RWPE2 (cell line): Measurements from ENCODE around the gene INPP5A.

ENCODE experiments used
- ATAC-seq: fragments of 200-7000 bp; cut with Tn5 transposase; 3 replicates; pipeline ENCODE4 v1.9.1; 2021; ENCODE audit warnings: low read depth
- DNase-seq: peaks from one replicate; pipeline ENCODE4 v3.0.0-alpha.2; 2020; ENCODE audit warnings: low spot score
- H3K27ac ChIP-seq: fragments of 450-650 bp; 2 replicates; pipeline ENCODE4 v1.5.1; 2017; ENCODE audit warnings: mild to moderate bottlenecking; ENCODE audit not compliant: poor library complexity, severe bottlenecking
- H3K27me3 ChIP-seq: fragments of 250-450 bp; sonication (Bioruptor Pico); 2 replicates; pipeline ENCODE4 v1.5.1; 2021; ENCODE audit warnings: mild to moderate bottlenecking, moderate library complexity; ENCODE audit not compliant: insufficient read depth, poor library complexity, severe bottlenecking
- H3K36me3 ChIP-seq: fragments of 250-450 bp; sonication (Bioruptor Pico); 2 replicates; pipeline ENCODE4 v1.5.1; 2020; ENCODE audit warnings: low read depth, mild to moderate bottlenecking, moderate library complexity
- H3K4me1 ChIP-seq: fragments of 250-450 bp; sonication (Bioruptor Pico); 2 replicates; pipeline ENCODE4 v1.5.1; 2021; ENCODE audit warnings: mild to moderate bottlenecking, moderate library complexity; ENCODE audit not compliant: insufficient read depth, poor library complexity, severe bottlenecking
- H3K4me3 ChIP-seq: fragments of 250-450 bp; sonication (Bioruptor Pico); 2 replicates; pipeline ENCODE4 v1.5.1; 2021; ENCODE audit warnings: mild to moderate bottlenecking, moderate library complexity; ENCODE audit not compliant: severe bottlenecking
- H3K9me3 ChIP-seq: fragments of 250-450 bp; sonication (Bioruptor Pico); 2 replicates; pipeline ENCODE4 v1.5.1; 2021; ENCODE audit warnings: mild to moderate bottlenecking, moderate library complexity; ENCODE audit not compliant: severe bottlenecking
- TF ChIP-seq, protein P1 (sequence below): fragments of 450-650 bp; IDR thresholded peaks from one replicate; pipeline ENCODE4 v1.5.1; 2017; ENCODE audit warnings: mild to moderate bottlenecking, moderate library complexity; ENCODE audit not compliant: poor library complexity, severe bottlenecking

The INPP5A gene

DNA sequence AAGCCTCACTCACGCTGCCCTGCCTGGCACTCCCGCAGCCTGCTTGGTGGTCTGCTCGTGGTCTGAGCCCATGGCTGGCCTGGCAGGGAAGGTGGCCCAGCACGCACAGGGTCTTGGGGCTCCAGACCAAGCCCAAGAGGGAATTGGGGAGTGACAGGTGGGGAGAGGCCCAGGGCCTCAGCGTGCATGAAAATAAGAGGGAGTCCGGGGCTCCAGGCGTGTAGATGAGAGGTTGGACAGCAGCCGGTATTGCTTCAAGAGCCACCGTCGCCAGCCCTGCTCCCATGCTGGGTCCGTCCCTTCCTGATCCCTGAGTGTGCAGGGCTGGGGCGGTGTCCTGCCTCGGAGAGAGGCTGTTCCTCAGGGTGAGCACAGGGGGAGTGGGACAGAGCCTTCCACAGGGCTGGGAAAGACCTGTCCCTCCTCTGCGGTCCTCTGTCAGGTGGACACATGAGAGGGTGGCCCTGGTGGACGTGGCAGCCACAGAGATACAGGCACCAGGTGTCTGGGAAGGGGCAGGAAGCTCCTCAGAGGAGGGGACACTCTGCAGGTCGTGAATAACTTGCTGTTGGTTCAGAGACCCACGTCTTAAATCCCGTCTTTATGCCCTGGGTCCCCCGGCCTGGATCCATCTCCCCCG, 113.1 kb downstream of the INPP5A start:
- Histone ChIP-seq H3K4me3 (no peak overlapping the region), H3K27me3 (no peaks in the 10 kb centered on the region), H3K36me3 (no peaks in the 10 kb centered on the region), H3K27ac (no peak overlapping the region), H3K9me3 (no peaks in the 10 kb centered on the region), H3K4me1 (no peaks in the 10 kb centered on the region)
- TF ChIP-seq, protein P1, sequence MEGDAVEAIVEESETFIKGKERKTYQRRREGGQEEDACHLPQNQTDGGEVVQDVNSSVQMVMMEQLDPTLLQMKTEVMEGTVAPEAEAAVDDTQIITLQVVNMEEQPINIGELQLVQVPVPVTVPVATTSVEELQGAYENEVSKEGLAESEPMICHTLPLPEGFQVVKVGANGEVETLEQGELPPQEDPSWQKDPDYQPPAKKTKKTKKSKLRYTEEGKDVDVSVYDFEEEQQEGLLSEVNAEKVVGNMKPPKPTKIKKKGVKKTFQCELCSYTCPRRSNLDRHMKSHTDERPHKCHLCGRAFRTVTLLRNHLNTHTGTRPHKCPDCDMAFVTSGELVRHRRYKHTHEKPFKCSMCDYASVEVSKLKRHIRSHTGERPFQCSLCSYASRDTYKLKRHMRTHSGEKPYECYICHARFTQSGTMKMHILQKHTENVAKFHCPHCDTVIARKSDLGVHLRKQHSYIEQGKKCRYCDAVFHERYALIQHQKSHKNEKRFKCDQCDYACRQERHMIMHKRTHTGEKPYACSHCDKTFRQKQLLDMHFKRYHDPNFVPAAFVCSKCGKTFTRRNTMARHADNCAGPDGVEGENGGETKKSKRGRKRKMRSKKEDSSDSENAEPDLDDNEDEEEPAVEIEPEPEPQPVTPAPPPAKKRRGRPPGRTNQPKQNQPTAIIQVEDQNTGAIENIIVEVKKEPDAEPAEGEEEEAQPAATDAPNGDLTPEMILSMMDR: no peak
- ATAC-seq (no peak), DNase-seq (no peak)

DNA sequence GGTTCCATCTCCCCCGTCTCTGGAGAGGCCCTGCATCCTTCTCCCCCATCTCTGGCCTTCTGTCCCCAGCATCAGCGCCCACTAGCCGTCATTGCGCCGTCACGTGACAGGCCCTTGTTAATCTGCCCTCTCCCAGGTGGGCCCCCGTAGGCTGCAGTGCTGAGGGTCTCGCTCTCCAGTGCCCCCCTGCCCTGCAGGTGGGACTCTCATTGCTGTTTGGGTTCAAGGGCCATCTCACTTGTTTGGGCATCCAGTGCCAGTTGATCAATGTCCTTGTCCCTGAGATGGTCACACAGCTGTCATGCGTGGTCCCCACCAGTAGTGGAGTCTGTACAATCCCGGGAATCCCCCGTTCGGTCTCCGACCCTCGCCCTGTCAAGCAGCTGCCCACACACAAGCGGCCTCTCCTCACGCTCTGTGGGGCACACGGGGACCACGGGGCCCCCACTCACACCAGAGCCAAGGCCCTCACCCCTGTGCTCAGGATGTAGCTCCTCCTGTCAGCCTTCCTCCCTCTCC, 114.0 kb downstream of the INPP5A start:
- Histone ChIP-seq H3K9me3 (no peaks in the 10 kb centered on the region), H3K4me1 (no peaks in the 10 kb centered on the region), H3K27me3 (no peaks in the 10 kb centered on the region), H3K4me3 (no peak overlapping the region), H3K27ac (no peak overlapping the region), H3K36me3 (no peaks in the 10 kb centered on the region)
- DNase-seq (no peak), ATAC-seq (no peak)
- TF ChIP-seq, protein P1: no peak

DNA sequence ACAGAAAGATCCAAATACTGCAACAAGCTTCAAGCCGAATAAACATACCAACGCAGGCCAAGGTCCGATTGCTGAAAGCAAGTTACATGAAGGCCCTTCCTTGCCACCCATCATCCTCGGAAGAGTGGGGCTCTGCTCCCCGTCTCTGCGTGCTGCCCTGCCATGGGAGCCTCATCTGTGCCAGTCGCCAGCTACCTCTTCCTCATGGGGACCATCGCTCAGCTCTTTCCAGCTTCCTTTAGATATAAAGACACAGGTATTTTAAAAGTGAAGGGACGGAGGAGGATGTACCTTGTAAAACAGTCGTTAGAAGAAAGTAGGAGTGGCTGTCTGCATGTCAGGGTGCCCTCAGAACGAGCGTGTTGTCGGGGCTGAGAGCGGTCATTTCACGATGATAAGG, 114.9 kb downstream of the INPP5A start:
- no peaks in the 10 kb centered on the region for H3K4me1 ChIP-seq
- DNase-seq: no peak
- H3K36me3 ChIP-seq: no peaks in the 10 kb centered on the region
- H3K27ac ChIP-seq: no peak overlapping the region
- no peaks in the 10 kb centered on the region for H3K9me3 ChIP-seq
- no peak for ATAC-seq
- TF ChIP-seq, protein P1: no peak
- no peaks in the 10 kb centered on the region for H3K27me3 ChIP-seq
- H3K4me3 ChIP-seq: no peak overlapping the region

DNA sequence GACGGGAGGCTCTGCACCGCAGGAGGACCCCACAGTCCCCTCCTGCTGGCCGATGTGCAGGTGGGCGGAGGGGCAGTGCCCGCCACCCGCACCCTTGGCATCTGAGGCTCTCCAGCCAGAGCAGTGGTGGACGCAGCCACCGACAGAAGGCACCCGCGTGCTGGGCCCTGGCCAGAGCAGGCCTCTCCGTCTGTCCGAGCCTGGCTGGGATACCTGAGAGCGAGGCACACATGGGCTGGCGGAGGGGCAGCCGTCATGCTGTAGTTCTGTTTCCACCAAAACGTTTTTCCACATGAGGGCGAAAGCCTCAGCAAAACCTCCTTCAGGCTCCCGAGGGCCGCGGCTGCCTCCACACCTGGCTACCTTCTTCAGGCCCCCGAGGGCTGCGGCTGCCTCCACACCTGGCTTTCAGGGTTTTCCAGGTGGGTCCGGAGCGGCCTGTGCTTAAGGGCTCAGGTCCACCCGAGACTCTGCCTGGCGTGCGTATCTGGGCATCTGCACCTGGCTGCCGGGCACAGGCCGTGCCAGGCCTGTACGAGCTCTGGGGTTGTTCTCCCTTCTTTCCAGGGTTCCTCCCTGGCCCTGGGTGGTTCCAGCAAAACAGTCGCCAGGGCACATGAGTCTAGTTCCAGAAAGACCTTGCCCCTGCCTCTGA, 115.5 kb downstream of the INPP5A start:
- Histone ChIP-seq H3K27ac (no peak overlapping the region), H3K4me1 (no peaks in the 10 kb centered on the region), H3K27me3 (no peaks in the 10 kb centered on the region), H3K4me3 (no peak overlapping the region), H3K9me3 (no peaks in the 10 kb centered on the region), H3K36me3 (no peaks in the 10 kb centered on the region)
- DNase-seq (no peak), ATAC-seq (no peak)
- TF ChIP-seq, protein P1: no peak

DNA sequence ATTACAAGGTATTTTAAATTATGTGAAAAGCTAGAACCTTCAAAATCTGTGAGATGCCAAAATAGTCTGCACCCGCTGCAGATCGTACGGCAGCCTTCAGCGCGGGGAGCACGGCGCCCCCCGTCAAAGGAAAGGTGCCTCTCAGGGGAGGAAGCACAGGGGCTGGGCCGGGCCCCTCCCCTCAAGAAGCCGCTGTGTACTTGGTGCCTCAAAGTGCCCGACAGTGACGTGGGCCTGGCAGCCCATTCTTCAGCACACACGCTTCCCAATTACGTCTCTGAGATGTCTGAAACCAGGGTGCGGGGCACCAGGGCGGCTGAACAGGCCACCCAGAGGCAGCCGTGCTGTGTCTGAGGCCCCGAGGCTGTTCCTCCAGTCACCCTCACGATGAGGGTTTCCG, 116.1 kb downstream of the INPP5A start:
- no peak overlapping the region for H3K4me3 ChIP-seq
- no peak for ATAC-seq

More for the DNA sequence above, 116.1 kb downstream of the INPP5A start:
- no peak overlapping the region for H3K27ac ChIP-seq
- no peaks in the 10 kb centered on the region for H3K9me3 ChIP-seq
- H3K4me1 ChIP-seq: no peaks in the 10 kb centered on the region
- TF ChIP-seq, protein P1: no peak
- H3K27me3 ChIP-seq: no peaks in the 10 kb centered on the region
- no peaks in the 10 kb centered on the region for H3K36me3 ChIP-seq
- no peak for DNase-seq
